GM12872 (cell line): ENCODE measurements around the gene KCNS3.

Source experiments
- TF ChIP-seq, protein P1 (sequence below): IDR thresholded peaks from 3 replicates; pipeline ENCODE4 v1.5.1; 2011; ENCODE audit warnings: low read depth, mild to moderate bottlenecking, low read length, moderate library complexity; ENCODE audit not compliant: insufficient read depth

Gene KCNS3

DNA sequence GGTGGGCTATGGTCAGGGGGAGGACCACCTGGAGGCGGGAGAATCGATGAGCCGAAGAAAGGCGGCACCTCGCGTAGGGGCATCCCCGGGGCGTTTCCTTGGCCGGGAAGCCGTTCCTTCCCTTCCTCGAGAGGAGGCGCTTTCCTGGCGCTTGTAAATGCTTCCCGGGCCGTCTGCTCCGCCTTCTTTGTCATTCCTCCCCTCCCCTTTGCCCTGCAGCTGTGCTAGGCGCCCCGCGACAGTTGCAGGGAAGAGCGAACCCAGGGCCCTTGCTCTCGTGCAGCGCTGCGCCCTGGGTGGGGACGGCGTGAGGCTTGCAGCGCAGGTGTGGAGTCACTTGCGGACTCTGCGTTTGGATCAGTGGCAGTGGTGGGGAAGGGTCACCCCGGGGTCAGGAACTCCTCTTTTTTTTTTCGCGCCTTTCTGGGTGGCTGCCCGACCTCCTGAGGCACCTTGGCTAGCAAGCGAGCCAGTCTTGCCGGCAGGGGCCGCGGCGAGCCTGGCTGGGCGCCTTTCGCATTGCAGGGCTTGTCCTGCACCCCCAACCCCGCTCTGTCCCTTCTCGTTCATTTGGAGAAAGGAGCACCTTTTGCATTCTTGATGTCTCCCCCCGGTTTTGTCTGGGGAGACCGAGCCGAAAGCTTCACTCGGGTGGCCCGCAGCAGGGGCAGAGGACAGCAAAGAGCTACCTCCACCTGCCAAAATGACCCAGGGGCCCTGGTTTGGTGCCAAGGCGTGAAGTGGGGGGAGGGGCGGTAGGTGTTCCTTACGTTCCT is 858 bp downstream of the KCNS3 start:
- TF ChIP-seq, protein P1, sequence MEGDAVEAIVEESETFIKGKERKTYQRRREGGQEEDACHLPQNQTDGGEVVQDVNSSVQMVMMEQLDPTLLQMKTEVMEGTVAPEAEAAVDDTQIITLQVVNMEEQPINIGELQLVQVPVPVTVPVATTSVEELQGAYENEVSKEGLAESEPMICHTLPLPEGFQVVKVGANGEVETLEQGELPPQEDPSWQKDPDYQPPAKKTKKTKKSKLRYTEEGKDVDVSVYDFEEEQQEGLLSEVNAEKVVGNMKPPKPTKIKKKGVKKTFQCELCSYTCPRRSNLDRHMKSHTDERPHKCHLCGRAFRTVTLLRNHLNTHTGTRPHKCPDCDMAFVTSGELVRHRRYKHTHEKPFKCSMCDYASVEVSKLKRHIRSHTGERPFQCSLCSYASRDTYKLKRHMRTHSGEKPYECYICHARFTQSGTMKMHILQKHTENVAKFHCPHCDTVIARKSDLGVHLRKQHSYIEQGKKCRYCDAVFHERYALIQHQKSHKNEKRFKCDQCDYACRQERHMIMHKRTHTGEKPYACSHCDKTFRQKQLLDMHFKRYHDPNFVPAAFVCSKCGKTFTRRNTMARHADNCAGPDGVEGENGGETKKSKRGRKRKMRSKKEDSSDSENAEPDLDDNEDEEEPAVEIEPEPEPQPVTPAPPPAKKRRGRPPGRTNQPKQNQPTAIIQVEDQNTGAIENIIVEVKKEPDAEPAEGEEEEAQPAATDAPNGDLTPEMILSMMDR = 0 out of 3 replicates have a peak, but pooled peaks have one; percentile 15

DNA sequence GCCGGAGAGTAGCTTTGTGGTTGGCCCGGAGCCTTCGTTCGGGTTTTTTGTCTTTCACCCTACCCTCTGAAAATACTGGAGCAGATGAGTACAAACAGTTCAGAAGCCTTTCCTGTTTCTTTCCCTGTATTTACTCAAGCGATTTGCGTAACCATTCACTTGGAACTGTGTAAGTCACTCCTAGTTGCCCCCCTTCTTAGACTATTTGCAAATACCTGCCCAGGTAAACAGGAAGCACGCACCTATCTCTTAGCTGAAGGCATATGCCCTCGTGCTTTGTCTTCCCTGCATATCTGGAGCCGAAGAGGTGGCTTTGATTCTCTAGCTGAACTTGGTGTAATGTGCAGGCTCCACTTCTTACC is 1.4 kb downstream of the KCNS3 start:
- TF ChIP-seq, protein P1 = no peak

DNA sequence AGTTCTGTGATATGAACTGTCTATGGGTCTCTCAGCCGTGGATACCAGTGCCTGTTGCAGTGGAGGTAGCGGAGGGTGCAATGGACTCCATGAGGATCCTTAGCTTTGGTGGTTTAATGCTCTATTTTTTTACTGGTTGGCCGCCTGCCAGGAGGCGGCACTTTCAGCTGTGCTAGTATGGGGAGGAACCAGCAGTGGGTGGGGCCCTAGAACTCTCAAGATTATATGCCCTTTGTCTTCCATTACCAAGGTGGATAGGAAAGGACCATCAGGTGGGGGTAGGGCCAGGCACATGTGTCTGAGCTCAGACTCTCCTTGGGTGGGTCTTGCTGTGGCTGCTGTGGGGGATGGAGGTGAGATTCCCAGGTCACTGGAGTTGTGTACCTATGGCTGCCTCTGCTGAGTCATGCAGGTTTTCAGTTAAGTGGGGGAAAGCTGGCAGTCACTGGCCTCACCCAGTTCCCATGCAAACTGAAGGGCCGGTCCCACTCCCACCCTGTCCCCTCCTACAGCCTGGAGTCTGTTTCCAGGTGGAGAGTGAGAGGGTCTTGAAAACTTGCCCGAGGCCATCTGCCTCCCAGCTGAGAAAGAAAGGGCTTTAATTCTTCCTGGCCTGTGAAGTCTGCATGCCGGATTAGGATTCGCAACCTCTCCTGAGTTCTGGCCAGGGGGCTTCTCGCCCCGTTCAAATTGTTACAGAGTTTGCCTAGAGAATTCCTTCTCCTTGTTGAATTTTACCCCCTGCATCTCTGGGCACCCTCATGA is 14.5 kb downstream of the KCNS3 start:
- TF ChIP-seq, protein P1 = no peak

DNA sequence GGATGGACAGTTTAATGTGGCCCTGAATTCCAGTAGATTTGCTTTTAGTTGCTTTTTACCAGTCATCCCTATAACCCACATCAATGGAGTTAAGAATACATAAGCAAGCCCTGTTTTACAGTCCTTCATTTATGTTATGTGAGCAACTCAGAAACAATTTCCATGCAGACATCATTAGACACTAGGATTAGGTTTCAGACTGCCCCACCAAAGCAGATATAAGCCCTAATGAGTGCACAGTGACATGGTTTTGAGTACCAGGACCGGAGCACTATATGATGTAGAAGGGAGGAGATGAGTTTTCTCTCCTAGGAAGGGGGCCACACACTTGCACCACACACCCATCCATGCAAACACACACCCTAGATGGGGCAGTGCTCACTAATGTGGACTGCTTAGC is 15.5 kb downstream of the KCNS3 start:
- TF ChIP-seq, protein P1 = no peak

DNA sequence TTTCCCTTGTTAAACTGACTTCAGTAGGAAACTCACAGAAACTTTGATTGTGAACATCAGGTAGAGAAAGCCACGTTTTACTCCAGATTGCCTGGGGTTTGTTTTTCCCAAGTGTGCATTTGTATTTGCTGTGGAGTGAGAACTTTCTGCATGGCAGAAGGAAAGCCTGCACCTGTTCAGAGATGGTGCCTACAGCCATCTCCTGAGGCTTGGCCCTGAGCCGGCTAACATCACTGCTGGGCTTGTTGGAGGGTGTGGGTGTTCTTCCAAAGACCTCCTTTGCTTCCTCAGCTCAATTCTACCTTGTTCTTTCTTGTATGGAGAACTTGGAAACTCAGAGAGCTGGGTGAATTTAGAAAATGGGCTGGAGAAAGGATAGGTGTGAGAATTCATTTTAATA is 16.1 kb downstream of the KCNS3 start:
- TF ChIP-seq, protein P1 = no peak

DNA sequence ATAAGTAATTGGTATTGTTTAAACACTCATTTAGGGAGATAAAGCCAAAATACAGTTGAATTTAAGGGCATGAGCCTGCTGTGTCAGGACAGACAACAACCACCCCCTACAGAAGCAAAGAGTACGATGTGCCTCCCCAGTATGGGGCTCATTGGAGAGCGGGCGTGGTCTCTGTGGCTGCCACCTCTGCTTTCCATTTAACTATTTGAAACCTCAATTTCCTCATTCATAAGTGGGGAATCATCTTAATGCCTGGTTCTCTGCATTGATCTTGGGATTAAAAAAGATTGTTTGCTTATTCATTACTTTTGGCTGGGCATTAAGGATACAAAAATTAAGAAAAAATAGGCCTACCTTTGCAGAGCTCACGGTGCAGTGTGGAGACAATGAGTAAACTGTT is 21.4 kb downstream of the KCNS3 start:
- TF ChIP-seq, protein P1 = no peak

DNA sequence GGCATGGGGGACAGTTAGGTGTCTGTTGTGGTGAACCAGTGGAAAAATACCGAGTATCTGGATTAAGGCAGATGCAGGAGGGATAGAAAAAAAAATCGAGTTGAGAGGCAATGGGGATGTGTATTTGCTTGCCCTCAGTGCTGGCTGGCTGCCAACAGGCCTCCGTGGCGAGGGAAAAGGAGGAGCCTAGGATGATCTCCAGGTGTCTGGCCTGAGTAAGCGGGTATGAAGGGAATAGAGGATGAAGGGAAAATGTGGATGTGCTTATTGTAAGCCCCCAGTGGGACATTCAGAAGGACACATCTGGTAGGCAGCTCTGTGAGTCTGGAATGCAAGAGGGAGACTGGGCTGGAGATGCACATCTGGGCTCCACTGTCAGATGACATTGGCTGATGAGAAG is 22.8 kb downstream of the KCNS3 start:
- TF ChIP-seq, protein P1 = no peak
